Glomerular endothelial cell (primary cell): ENCODE data around the gene R3HDM2. TPM values are rescaled to one million over a fixed set of nuclear protein-coding genes. Genes with fewer than 3 reads are reported as not detected.
A peak's percentile ranks its signal among the peaks of the same experiment; 100 is the strongest.

Experiments used
- DNase-seq: peaks from one replicate; pipeline ENCODE4 v3.0.0-alpha.2; 2011; ENCODE audit warnings: low read depth, low spot score; ENCODE audit errors: extremely low read depth
- total RNA-seq: library from RNA; depleted of rRNA; stranded (reverse); fragments of >200 nt; gene quantifications from 2 replicates; pipeline ENCODE4 v1.2.3, GENCODE V29; 2015

The R3HDM2 gene
- total RNA-seq: 18.6 and 19.7 TPM in 2 replicates

GRCh38 chr12:57430931-57431566, at the start of gene R3HDM2:
TSS of gene R3HDM2 (minus strand) at chr12:57431043. CDS start at chr12:57310428, 120,615 bp downstream.
- peak; percentile 50 for DNase-seq

- no peak for DNase-seq
These were observed 48.7 kb upstream of the R3HDM2 start, which contains the start of gene ARHGAP9 for GRCh38 chr12:57479376-57480115. TSS of gene ARHGAP9 (minus strand) at chr12:57479866. CDS start at chr12:57479406, 460 bp downstream.

GRCh38 chr12:57479043-57479375, 48.2 kb upstream of the R3HDM2 start:
- no peak for DNase-seq

DNA sequence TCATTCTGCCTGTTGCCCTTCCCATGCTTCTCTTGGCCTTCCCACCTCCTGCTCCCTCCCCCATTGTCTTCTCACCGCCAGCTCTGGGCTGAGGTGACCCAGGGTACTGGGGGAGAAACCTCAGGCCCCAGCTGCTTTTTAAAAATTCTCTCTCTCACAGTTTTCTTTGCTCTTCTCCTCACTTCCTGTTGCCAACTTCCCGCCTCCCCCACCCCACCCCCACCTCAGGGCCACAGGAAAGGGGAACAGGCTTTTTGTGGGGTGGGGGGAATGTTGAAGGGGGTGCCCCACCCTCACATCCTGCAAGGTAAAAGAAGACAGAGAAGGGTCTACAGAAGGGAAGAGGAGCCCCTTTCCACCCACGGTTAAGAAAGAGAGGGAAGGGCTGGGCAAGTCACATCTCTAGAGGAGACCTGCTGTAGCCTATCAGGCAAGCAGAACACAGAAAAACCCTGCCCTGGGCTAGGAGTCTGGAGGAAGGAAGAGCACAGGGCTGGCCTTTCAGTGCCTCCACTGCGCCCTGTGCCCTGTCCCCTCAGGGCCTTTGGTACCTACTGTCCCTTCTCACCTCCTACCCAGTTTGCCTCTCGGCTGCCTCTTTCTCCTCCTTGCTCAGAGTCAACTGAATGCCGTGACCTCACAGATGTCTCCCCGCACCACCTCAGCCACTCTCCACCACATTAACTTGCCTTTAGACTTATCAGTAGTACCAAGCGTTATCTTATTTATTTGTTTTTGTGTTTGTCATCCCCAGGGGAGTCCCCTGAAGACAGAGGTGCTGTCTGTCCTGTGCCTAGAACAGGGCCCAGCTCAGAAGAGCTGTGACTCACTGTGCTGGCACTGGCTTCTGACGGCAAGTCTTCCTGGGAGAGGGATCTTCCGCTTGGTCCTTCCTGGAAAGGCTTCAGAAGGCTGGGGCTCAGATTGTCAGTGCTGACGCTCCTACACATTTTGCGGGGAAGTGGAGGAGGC, 47.2 kb upstream of the R3HDM2 start:
- no peak for DNase-seq

GRCh38 chr12:57476993-57477709, 46.3 kb upstream of the R3HDM2 start:
- no peak for DNase-seq

GRCh38 chr12:57476162-57476992, 45.5 kb upstream of the R3HDM2 start:
- DNase-seq: no peak

GRCh38 chr12:57475271-57476161, 44.7 kb upstream of the R3HDM2 start:
- DNase-seq: no peak

DNA sequence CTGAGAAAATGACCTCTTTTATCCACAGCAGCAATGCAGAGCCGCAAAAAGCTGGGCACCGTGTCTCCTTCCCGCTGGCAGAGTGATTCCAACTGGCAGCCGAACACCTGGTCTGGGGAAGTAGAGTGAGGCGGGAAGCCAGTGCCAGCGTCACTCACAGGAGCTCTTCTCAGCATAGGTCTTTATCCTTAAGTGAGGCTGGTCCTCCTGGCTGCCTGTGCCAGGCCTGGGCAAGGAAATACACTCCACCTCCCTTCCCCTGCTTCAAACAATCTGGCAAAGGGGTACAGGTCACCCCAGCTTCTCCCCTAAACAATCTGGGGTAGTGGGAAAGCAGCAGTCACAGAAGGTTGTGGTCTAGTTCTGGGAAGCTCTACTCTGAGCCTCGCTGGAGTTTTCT, 44.0 kb upstream of the R3HDM2 start:
- no peak for DNase-seq

GRCh38 chr12:57474430-57474829, 43.6 kb upstream of the R3HDM2 start:
- no peak for DNase-seq

DNA sequence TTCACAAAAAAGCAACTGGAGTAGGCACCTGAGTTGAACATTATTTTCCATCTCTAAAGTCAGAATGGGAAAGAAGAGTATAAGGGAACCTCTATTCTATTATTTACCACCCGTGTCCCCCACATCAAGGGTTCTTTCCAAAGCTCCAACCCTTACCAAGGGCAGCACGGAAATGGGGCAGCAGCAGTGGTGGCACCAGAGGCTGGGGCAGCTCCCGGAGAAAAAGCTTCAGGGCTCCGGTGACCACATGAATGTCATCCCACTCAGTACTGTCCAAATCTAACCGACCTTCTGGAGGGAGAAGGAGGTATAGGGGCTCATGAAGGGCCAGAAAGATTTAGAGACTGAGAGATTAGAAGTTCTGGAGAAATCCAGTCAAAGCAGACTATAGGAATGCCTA, 43.0 kb upstream of the R3HDM2 start:
- no peak for DNase-seq

DNA sequence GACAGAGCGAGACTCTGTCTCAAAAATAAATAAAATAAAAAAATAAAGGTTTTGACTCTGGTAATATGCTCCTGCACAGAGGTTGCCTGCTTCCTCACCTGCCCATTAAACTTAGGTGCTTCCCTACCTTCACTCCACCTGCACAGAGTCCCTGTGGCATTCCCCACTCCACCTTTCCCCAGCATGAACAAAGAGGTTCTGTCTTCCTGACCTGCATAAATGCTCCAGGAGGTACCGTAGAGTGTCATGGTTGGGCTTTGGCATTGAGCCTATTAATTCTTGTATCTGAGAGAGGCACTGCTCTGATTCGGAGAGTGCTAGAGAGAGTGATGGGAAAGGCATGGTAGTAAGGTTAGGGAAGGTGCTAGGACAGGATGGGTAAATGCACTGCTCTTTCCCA, 42.5 kb upstream of the R3HDM2 start:
- DNase-seq: no peak

DNA sequence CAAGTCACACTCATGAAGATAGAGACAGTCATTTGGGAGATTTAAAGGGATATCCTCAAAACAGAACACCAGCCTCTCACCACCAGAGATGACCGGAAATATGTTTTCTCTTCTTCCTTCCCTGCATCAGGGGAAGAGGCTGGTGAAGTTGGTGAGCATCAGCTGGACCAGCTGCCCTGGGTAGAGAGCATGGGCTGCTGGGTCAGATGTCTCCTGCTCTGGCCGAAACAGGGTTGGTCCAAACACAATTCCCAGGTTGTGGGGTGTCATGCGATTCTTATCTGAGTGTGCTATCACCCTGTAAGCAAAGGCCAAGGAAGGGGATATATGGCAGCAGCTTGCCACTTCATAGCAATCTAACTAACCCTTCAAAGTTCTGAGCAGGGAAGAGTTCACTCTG, 41.5 kb upstream of the R3HDM2 start:
- DNase-seq: no peak

- no peak for DNase-seq
These were observed 40.8 kb upstream of the R3HDM2 start for GRCh38 chr12:57471661-57472060.

DNA sequence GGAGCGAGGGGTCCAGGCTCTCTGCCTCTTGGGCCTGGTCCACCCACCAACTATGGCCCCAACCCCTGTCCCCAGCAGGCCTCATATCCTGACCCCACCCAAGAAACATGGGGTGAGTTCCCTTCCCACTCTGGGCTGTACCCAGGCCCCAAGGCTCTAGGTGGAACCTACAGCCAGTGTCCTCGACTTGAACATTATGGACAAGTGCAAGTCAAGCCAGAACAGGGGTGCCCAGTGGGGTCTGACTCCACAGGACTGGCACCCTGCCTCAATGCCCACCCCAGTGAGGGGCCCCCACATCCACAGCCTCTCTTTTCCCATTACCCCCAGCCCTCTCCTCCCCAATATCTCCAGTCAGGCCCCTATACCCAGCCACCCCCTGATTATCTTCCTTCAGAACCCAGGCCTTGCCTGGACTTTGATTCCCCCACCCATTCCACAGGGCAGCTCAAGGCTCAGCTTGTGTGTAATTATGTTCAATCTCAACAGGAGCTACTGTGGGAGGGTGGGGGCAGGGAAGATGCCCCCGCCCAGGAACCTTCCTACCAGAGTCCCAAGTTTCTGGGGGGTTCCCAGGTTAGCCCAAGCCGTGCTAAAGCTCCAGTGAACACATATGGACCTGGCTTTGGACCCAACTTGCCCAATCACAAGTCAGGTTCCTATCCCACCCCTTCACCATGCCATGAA, 40.3 kb upstream of the R3HDM2 start:
- DNase-seq: no peak

DNA sequence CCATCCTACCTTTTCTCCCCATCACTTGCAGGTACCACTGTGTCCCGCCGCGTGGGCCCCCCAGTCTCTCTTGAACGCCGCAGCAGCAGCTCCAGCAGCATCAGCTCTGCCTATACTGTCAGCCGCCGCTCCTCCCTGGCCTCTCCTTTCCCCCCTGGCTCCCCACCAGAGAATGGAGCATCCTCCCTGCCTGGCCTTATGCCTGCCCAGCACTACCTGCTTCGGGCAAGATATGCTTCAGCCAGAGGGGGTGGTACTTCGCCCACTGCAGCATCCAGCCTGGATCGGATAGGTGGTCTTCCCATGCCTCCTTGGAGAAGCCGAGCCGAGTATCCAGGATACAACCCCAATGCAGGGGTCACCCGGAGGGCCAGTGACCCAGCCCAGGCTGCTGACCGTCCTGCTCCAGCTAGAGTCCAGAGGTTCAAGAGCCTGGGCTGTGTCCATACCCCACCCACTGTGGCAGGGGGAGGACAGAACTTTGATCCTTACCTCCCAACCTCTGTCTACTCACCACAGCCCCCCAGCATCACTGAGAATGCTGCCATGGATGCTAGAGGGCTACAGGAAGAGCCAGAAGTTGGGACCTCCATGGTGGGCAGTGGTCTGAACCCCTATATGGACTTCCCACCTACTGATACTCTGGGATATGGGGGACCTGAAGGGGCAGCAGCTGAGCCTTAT, 39.6 kb upstream of the R3HDM2 start:
- no peak for DNase-seq

DNA sequence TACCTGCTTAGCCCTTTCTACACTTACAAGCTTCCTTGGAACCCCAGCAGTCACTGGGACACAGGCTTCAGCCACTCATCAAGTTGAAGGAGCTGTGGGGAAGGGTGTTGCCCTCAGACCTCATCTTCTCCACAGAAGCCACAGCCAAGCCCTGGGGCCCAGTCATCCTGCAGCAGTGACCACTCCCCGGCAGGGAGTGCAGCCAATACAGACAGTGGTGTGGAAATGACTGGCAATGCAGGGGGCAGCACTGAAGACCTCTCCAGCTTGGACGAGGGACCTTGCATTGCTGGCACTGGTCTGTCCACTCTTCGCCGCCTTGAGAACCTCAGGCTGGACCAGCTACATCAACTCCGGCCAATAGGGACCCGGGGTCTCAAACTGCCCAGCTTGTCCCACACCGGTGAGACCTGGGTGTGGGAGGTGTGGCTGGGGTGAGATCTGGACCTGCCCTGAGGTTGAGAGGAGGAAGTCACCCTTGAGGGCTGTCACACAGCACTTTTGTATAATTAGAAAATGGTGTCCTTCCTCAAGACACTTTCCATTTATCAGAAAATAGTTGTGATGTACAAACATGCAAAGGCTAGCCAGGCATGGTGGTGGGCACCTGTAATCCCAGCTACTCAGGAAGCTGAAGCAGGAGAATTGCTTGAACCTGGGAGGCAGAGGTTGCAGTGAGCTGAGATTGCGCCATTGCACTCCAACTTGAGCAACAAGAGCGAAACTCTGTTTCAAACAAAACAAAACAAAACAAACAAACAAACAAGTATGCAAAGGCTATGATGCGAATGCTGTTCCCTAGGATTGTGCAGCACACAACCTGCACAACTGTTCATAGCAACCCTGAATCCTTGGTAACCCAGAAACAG, 38.7 kb upstream of the R3HDM2 start:
- DNase-seq: no peak

- DNase-seq: no peak
These were observed 37.1 kb upstream of the R3HDM2 start for GRCh38 chr12:57467915-57468314.
